ENCODE results near the gene USP48.
"Not testable (repeated sequence)": the region's sequence is repeated elsewhere in the genome, so short reads cannot be mapped to it uniquely, and the experiment has no call there.

Gene USP48

GRCh38 chr1:21631944-21632887 lies 150.7 kb downstream of the USP48 start:
- no peak for DNase-seq

DNA sequence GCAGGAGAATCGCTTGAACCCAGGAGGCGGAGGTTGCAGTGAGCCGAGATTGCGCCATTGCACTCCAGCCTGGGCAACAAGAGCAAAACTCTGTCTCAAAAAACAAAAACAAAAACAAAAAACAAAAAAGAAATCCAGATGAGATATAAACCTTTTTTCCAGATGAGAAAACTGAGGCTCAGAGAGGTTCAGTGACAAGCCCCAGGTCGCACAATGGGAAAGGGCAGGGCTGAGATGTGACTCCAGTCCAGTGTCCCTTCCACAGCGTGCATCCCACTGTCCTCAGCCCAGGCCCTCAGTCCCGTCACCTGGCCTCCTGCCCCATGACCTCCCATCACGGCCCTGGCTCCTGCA lies 151.4 kb downstream of the USP48 start:
- not testable (repeated sequence) for DNase-seq

DNA sequence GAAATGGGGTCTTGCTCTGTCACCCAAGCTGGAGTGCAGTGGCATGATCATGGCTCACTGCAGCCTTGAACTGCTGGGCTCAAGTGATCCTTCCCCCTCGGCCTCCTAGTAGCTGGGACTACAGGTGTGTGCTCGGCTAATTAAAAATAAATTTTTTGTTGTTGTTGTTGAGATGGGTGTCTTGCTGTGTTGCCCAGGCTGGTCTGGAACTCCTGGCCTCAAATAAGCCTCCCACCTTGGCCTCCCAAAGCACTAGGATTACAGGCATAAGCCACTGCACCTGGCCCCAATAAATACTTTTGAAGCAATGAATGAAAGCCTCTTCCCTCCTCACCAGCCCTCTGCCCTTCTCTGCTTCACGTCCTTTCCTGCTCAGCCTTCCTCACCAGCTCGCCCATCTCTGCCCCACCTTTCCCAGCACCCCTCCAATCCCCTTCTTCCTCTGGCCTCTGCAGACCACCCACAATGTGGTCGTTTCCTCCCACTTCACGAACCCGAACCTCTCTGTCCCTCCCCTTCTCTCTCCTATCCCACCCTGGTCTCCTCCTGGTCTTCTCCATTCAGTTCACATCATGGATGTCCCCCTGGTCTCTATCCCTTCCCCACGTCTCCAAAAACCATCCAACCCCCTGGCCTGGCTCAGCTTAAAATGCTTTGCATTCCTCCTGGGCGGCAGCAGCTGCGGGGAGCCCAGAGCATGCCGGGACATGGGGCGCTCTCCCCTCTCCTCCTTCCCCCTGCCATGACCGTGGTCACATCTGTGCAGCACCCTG lies 152.2 kb downstream of the USP48 start:
- DNase-seq, result no peak

DNA sequence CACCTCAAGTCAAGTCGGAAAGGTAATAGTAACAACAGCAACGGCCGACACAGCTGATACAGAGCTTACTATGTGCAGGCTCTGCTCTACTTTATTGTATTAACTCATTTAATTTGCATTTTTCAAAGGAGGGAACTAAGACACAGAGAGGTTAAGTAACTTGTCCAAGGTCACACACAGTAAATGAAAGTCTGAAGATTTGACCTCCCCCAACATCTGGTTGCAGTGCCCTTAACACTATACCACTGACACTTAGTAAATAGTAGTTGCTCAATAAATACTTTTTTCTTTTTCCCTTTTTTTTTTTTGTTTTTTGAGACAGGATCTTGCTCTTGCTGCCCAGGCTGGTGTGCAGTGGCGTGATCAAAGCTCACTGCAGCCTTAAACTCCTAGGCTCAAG lies 153.0 kb downstream of the USP48 start:
- no peak for DNase-seq

GRCh38 chr1:21628798-21629393 lies 154.1 kb downstream of the USP48 start:
- DNase-seq, result no peak

Measured in femur (tissue), 1 donor.